Thyroid gland (tissue), 4 donors: Measurements from ENCODE around the gene CEBPG.

ENCODE experiments used
- POLR2A ChIP-seq, 2 donors: fragments of 450-650 bp; IDR thresholded peaks; one replicate each; pipeline ENCODE4 v1.6.1; 2017; ENCODE audit warnings: antibody characterized with exemption in 2 of 2, mild to moderate bottlenecking in 2 of 2, moderate library complexity in 1 of 2
- TF ChIP-seq, protein P1 (sequence below), 6 experiments: fragments of 200-600 bp in 3 of 6; fragments of 450-650 bp in 3 of 6; sonication (generic) in 3 of 6; IDR thresholded peaks; one replicate each; pipeline ENCODE4 v1.5.1; 2016 to 2019; ENCODE audit warnings: antibody characterized with exemption in 6 of 6, mild to moderate bottlenecking in 2 of 6, inconsistent platforms in 1 of 6, moderate library complexity in 1 of 6

DNA sequence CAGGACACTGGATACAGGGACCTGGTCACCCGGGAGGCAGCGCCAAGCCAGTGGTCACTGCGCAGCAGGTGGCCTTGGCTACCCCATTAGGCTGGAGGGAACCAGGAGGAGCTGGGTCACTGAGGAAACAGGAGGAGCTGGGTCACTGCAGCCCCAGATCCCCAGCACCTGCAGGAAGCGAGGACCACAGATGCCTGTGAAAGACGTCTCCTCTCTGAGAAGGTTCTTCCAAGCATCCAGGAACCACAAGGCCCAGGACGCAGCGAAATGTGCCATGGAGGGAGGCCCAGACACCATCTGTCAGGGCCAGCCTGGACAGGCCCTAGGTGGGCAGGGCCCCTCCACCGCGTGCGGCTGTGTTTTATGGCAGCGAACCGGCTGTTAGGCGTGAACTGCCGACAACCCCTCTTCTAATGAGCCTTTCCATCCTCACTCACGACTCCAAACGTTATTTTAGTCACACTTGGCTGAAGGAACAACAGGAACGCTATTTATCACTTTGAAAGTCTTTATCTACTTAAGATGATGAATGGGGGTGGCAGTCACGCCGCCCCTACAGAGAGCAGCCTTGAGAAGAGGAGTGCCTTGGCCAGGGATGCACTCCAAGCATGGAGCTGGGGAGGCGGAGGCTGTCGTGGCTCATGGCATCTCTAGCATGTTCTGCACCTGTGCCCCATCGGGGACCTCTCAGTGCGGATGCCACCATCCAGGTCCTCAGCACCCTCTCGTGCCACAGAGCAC lies 53.3 kb downstream of the CEBPG start:
- TF ChIP-seq, protein P1, sequence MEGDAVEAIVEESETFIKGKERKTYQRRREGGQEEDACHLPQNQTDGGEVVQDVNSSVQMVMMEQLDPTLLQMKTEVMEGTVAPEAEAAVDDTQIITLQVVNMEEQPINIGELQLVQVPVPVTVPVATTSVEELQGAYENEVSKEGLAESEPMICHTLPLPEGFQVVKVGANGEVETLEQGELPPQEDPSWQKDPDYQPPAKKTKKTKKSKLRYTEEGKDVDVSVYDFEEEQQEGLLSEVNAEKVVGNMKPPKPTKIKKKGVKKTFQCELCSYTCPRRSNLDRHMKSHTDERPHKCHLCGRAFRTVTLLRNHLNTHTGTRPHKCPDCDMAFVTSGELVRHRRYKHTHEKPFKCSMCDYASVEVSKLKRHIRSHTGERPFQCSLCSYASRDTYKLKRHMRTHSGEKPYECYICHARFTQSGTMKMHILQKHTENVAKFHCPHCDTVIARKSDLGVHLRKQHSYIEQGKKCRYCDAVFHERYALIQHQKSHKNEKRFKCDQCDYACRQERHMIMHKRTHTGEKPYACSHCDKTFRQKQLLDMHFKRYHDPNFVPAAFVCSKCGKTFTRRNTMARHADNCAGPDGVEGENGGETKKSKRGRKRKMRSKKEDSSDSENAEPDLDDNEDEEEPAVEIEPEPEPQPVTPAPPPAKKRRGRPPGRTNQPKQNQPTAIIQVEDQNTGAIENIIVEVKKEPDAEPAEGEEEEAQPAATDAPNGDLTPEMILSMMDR (IDR thresholded peaks at IDR 0.05): no peak
- no peak for TF ChIP-seq POLR2A (IDR thresholded peaks at IDR 0.05)
